Nucleus accumbens (tissue), 56 donors: ENCODE results near the gene HLA-E.
"Not testable (repeated sequence)": the region's sequence is repeated elsewhere in the genome, so short reads cannot be mapped to it uniquely, and the experiment has no call there.

ENCODE experiments used
- DNase-seq, 56 donors: peaks; one replicate each; lab custom pipeline; 2025; lab: John Stamatoyannopoulos, UW

The HLA-E gene

DNA sequence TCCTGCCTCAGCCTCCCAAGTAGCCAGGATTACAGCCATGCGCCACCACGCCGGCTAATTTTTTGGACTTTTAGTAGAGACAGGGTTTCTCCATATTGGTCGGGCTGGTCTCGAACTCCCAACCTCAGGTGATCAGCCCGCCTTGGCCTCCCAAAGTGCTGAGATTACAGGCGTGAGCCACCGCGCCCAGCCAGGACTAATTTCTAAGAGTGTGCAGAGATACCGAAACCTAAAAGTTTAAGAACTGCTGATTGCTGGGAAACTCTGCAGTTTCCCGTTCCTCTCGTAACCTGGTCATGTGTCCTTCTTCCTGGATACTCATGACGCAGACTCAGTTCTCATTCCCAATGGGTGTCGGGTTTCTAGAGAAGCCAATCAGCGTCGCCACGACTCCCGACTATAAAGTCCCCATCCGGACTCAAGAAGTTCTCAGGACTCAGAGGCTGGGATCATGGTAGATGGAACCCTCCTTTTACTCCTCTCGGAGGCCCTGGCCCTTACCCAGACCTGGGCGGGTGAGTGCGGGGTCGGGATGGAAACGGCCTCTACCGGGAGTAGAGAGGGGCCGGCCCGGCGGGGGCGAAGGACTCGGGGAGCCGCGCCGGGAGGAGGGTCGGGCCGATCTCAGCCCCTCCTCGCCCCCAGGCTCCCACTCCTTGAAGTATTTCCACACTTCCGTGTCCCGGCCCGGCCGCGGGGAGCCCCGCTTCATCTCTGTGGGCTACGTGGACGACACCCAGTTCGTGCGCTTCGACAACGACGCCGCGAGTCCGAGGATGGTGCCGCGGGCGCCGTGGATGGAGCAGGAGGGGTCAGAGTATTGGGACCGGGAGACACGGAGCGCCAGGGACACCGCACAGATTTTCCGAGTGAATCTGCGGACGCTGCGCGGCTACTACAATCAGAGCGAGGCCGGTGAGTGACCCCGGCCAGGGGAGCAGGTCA is at the start of gene HLA-E:
Gene HLA-E, plus strand, starts transcription at position 429 of the 945 bp plus-strand sequence. Its CDS starts 23 bp downstream, at position 452.
- peak in 53 of 56 donors; percentile 21 to 92 (median 72) for DNase-seq

DNA sequence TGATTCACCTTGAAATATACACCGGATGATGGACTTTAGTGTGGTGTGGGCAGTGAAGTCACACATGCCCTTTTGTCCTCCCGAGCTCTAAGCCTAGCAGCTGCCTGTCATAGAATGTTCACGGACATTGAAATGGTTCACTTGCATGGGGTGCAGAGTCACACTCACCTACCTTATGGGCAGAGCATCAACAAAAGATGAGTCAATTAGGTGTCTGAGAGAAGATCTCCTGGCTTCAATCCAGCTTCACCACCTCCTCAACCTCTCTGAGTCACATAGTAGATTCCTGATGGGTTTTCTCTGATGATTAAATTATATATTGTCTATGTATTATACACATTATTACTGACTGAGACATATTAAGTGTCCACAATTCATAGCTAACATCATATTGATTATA is 48.1 kb upstream of the HLA-E start:
- no peak for DNase-seq

DNA sequence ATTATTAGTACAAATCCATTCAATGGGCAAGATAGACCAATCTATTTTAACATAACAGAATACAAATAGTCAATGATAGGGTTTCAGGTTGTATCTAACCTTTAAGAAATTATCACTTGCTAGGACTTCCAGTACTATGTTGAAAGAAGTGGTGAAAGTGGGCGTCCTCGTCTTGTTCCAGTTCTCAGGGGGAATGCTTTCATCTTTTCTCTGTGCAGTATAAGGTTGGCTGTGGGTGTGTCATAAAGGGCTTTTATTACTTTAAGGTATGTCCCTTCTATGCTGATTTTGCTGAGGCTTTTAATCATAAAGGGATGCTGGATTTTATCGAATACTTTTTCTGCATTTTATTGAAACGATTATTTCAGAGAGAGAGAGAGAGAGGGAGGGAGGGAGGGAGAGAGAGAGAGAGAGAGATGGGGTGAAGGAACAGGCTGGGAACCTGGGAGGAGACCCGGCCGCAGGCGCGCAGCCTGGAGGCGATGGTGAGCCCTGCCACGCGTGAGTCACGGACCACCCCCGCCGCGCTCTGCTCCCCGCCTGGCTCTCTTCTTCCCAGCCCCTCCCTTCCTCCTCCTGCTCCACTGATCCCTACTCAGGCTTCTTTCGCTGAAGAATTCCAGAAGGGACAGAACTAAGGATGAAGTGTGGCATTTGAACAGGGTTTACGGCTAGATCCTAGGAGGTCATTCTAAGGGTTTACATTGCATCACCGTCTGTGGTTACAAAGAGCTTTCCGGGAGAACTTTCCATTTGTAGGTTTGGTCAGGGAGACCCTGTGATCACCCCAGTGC is 45.5 kb upstream of the HLA-E start:
- DNase-seq = peak in 2 of 56 donors; percentile 5 to 24

DNA sequence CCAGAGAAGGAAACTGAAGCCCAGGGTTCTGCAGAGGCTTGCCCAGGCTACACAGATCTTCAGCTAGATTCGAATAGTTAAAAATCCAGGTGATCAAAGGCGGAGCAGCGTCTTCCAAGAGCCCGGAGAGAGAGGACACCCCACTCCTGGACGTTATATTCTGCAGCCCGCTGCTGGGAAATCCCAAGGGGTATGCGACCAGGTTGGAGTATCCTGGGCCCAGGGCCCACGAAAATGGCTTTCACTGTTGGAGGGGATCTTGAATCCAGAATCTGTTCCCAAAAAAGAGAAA is 44.9 kb upstream of the HLA-E start:
- DNase-seq = no peak

DNA sequence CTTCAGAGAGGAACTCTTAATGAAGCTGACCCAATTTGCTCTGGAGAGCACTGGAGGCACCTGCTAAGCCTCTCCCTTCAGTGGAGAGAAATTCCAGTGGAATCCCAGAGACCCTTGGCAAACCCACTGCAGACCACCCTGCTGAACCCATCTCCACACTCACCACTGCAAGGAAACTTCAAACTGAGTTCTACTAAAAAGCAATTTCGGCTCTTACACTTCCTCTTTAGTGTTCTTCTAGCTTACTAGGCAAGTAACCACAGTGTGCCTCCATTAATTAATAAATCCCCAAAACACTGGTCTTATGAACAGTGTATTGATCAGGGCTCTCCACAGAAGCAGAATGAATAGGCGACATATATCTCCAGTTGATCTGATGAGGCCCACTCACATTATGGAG is 43.0 kb upstream of the HLA-E start:
- no peak for DNase-seq

DNA sequence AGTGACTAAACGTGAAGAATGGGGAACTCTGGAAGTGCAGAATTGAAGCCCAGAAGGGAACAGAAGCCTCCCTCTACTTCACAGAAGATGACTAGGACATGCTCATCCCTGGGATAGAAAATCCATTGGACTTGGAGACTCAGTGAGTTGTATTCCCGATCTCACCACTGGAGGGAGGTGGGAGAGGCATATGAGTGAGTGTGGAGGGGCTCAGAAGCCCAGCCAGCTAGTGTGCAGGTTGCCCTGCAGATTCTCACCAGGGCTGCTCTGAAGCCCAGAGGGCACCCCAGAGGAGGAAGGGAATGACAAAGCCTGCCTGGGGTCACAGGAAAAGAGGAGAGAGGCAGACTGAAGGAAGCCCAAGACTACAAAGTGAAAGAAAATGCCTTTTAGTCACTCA is 42.1 kb upstream of the HLA-E start:
- DNase-seq = no peak

DNA sequence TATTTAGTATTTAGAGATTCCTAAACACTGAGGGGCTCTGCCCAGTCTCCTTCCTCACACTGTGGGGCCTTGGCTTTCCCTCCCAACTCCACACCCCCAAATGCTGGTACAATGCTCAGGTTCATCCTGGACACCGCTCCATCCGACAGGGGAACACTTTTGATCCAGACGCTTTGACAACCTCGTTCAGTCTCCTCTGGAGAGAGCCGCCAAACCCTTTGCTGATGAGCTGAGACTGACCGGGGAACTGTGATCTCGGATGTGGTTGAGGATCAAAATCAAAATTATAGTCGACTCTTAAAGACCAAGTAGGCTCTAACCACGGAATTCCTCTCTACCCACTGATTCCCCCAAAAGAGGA is 38.8 kb upstream of the HLA-E start:
- no peak for DNase-seq

DNA sequence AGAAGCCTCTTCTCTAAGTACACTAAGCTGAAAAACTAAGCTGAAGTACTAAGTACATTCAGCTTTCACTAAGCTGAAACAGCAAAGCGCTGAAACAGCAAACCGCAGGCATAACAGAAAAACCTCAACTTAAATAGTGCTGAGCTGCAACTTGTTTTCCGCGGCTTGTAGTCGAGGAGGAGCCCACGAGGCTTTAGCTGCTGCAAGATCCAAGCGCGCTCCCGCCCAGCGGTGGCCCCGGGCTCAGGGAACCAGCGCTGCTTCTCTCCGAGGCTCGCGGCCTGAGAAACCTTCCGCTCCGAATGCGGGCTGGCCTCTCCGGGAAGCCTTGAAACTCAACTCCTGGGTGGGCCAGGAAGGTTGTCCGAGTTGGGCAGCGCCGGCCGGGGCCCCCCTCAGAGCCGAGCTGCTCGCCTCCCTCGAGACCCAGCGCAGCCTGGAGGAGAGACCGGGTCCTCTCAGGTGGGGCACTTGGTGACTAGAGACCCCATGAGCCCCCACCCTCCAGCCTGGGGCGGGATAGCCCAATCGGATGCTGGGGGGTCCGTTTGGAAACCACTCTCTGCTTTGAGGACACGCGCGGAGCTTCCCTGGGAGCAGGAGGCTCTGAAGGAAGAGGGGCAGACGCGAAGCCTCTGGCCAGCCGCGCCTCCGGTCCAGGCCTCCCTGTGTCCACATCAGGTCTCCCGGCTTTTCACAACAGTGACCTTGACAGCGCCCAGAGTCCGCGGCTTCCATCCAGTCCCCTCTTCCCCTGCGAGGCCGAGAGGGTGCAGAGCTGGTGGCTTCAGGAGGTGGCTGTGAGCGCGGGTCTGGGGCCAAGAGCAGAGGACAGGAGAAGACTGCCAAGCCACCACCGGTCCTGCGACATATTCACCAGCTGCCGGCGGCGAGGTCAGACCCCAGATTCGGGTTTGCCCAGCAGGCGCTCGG is 38.1 kb upstream of the HLA-E start:
- DNase-seq = peak in 10 of 56 donors; percentile 1 to 34 (median 14)

DNA sequence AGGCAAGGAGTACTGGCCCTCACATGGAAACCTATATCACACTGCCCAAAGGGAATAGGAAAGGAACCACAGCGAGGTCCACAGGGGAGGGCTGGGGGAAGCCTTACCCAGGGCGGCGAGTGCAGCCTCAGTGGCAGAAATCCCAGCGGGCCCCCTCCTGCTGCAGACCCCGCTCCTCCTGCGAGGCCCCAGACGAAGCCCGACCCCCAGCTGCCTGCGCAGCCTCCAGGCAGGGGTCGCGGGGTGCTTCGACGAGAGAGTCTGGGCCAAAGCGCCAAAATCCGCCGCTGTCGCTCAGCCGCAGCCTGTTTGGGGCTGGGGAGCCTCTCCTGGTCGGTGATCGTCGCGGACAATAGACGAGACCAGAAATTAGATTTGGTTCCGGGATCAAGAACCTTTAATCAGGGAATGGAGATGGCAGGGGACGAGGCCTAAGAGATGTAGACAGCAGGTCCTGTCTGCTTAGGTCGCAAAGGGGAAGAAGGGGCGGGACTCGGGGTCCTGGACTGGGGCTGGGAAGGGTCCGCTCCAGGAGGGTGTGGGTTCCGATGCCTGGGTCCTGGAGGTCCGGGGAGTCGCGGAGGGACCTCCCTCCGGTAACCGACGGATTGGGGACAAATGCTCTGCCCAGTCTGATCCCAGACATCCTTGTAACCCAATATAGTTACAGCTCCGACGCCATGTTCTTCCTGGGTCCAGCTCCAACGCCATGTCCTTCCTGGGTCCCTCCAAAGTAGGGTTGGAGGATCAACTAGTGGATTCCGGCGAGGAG is 36.4 kb upstream of the HLA-E start:
- no peak for DNase-seq

DNA sequence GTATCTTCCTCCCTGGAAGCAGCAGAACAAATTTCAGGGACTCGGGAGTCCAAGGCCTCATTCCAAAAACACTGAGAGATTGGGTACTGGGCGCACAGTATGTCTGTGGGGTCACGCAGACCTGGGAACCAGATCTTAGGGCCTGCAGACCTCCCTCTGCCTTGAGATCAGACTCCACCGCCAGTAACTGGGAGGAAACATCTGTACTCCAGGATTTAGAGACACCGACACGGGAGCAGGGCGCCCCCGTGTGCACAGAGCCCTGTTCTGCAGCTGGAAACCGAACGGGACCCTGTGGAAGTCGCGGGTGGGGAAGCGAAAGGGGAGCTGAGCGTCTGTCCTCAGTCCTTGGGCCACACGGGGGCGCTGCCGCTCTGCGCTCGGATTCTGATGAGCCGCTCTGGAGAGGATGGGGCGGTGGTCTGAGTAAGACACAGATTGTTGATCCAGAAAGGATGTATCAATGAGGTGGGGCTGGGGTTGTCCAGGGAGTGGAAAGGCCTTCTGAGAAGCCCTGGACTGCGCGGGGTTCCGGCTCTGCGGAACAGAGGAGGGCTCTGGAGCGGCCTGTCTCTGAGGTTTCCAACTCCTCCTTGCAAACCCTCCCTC is 35.7 kb upstream of the HLA-E start:
- peak in 45 of 56 donors; percentile 6 to 83 (median 50) for DNase-seq

DNA sequence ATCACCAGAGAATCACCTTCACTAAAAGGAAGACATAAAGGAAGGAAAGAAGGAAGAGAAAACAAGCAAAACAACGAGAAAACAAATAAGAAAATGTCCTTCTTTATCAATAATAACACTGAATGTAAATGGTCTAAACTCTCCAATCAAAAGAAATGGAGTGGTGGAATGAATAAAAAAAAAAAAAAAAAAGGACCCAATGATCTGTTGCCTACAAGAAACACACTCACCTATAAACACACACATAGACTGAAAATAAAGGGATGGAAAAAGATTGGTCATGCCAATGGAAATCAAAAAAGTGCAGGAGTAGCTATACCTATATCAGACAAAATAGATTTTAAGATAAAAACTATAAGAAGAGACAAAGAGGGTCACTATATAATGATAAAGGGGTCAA is 30.2 kb upstream of the HLA-E start:
- DNase-seq = no peak

DNA sequence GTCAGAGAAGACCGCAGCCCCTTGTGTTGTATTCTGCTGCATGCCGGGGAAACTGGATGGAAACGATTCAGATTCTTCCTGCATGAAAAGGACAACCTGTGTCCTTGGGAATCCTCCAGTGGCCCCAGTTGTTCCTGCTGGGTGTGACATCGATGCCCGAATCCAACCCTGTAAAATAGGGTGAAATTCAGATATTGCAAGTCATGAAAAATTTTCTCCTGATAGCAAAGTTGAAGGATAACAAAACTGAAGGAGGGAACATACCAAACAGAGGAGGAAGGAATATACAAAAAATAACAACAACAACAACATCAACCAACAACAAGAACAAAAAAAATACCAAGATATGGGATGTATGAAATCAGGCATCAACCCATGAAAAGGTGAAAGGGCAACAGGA is 28.3 kb upstream of the HLA-E start:
- DNase-seq = no peak

DNA sequence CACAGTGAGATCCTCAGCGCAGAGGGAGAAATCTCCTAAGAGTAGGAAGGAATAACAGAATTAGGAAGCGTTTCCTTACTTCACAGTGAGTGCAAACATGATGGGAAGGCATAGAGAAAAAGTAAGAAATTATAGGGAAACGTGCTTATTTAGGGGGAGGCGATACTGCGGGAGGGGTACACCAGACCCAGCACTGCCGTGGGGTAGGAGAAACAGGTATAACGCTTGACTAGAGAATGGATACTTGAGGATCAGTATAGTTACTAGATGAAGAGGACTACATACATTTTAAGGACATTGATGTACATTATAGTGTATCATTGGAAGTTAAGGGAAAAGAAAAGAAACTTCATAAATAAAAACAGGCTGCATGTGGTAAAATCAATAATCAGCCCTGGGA is 26.8 kb upstream of the HLA-E start:
- DNase-seq = no peak

DNA sequence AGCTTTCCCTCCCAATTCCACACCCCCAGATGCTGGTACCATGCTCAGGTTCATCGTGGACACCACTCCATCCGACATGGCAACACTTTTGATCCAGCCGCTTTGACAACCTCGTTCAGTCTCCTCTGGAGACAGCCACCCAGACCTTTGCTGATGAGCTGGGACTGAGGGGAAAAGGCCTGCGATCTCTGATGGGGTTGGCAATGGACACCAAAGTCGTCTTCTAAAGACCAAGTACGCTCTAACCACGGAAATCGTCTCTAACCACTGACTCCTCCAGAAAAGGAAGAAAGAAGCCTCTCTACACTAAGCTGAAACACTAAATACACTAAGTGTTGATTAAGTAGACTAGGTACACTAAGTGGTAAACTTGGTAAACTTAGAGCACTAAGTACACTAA is 26.1 kb upstream of the HLA-E start:
- no peak for DNase-seq

DNA sequence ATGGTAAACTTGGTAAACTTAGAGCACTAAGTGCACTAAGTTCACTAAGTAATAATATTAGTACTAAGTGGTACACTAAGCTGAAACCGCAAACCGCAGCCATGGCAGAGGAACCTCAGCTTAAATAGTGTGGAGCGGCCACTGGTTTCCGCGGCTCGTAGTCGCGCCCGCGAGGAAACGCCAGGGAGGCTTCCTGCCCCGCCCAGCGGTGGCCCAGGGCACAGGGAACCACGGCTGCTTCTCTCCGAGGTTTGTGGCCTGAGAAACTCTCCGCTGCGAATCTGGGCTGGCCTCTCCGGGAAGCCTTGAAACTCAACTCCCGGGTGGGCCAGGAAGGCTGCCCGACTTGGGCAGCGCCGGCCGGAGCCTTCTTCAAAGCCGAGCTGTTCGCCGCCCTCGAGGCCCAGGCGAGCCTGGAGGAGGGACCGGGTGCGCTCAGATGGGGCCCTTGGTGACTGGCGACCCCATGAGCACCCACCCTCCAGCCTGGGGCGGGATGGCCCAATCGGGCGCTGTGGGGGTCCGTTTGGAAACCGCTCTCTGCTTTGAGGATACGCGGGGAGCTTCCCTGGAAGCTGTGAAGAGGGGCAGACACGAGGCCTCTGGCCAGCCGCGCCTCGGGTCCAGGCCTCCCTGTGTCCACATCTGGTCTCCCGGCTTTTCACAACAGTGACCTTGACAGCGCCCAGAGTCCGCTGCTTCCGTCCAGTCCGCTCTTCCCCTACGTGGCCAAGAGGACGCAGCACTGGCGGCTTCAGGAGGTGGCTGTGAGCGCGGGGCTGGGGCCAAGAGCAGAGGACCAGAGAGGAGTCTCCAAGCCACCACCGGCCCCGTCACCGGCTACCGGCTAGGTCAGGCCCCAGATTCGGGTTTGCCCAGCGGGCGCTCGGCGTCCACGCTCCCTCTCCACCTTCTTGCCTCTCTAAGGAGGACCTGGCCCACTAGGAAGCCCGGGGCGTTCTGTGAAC is 25.4 kb upstream of the HLA-E start:
- DNase-seq = no peak

DNA sequence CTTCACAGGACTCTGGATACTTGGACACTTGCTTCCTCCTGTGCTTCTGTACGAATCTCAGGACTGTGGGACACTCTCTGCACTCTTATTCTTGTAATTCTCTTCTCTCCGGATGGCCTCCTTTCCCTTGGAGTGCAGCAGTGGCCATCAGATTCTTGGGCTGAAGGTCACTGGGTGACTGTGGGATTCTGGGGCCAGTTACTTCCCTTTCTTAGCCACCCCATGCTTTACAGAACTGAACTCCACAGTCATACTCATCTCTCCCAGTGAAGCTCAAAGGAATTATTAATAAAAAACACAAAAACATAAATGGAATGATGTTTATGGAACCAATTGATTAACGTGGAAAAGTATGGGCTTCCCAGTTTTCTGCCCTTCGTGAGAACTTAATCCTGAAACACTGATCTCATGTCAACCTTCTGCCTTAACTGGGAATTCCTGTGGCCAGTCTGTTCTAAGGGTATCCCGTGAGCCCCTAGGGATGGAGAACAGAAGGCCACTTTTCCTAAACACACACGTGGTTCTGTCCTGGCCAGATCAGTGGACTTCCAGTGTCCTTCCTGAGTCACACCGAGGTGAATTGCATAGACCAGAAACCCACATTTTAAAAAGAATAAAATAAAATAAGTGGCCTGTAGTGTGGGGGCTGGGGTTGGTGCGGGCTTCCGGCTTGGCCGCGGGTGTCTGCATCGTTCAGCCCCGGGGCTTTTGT is 23.6 kb upstream of the HLA-E start:
- DNase-seq = no peak

DNA sequence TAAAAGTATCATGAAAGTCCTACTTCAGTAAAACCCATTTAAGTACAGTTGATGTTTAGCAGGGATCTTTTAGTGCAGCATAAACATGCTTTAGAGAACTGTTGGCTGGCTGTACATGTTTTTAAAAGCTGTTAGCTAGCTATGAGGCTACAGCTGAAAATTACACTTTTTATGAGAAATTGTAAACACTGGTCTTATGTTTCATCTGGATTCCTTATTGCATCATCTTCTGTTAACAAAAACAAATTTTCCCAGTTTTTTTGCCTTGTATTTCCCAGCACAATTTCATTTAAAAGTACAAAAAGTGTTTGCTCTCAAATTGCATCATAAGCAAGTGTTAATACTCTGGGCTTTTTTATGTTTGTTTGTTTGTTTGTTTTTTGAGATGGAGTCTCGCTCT is 18.3 kb upstream of the HLA-E start:
- no peak for DNase-seq

DNA sequence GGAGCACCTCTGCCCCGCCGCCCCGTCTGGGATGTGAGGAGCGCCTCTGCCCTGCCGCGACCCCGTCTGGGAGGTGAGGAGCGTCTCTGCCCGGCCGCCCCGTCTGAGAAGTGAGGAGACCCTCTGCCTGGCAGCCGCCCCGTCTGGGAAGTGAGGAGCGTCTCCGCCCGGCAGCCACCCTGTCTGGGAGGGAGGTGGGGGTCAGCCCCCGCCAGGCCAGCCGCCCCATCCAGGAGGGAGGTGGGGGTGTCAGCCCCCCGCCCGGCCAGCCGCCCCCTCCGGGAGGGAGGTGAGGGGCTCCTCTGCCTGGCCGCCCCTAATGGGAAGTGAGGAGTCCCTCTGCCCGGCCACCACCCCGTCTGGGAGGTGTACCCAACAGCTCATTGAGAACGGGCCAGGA is 14.2 kb upstream of the HLA-E start:
- DNase-seq = not testable (repeated sequence)
